GM19351 (cell line): ENCODE results near the gene DCAF12.
"Not testable (repeated sequence)": the region's sequence is repeated elsewhere in the genome, so short reads cannot be mapped to it uniquely, and the experiment has no call there.

ENCODE experiments used
- ATAC-seq: cut with Tn5 transposase; IDR thresholded peaks from one replicate; pipeline ENCODE4 v1.9.1; 2021; ENCODE audit warnings: mild to moderate bottlenecking, moderate library complexity; ENCODE audit not compliant: unreplicated experiment

Gene DCAF12

GRCh38 chr9:34072410-34072809 lies 54.1 kb downstream of the DCAF12 start:
- ATAC-seq, result no peak

DNA sequence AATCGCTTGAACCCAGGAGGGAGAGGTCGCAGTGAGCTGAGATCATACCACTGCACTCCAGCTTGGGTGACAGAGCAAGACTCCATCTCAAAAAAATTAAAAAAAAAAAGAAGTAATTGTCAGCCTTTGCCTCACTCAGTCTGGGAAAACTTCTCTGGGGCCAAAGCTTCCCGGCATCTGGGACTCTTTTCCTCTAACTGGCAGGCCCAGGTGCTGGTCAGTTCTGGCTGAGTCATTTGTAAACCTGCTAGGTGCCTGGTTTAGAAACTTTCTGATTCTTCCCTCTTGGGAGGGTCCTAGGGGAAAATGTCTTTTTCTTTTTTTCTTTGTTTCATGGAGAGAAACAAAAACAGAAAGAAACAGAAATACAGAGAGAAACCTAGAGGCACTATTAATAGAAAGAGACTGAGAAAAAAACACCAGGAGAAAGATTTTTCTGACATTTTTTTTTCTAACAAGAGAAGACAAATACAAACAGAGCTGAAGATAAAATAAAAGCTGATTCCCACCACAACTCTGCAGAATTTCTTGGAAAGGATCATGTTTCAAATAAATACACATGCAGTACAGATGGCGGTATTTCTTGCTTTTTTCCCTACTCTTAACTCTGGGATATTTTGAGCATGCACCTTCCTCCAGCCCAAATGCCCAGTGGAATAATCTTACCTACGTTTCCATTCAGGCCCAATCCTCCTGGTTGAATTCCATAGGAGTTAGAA lies 55.7 kb downstream of the DCAF12 start:
- no peak for ATAC-seq

- ATAC-seq, result no peak
These were observed 56.7 kb downstream of the DCAF12 start for GRCh38 chr9:34069831-34070230.

- no peak for ATAC-seq
These were observed 61.0 kb downstream of the DCAF12 start for GRCh38 chr9:34065541-34065940.

DNA sequence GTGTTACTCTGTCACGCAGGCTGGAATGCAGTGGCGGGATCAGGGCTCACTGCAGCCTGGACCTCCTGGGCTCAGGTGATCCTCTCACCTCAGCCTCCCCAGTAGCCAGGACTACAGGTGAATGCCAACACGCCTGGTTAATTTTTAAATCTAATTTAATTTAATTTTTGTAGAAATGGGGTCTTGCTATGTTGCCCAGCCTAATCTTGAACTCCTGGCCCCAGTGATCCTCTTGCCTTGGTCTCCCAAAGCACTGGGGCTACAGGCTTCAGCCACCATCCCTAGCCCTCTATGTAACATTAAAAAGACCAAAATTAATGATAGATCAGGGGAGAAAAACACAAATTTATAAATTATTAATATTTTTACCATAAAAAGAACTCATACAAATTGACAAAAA lies 66.5 kb downstream of the DCAF12 start:
- no peak for ATAC-seq

DNA sequence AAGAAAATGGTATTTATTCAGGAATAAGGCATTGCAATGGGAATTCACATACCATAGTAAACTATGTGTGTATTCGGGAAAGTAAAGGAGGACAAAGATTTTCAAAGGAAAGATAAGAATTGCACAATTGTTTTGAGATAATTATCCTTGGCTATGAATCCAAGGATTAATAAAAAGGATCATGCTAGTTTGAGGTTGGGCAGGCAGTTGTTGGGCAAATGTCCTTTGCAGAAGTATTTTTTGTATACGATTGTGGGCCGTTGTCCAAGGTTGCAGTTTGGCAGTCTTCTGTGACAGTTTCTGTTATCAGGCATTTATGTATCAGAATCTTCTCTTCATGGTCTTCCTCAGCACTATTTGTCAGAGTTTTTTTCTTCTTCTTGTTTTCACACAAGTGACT lies 67.2 kb downstream of the DCAF12 start:
- no peak for ATAC-seq

- no peak for ATAC-seq
These were observed 76.7 kb downstream of the DCAF12 start for GRCh38 chr9:34049630-34050384.

DNA sequence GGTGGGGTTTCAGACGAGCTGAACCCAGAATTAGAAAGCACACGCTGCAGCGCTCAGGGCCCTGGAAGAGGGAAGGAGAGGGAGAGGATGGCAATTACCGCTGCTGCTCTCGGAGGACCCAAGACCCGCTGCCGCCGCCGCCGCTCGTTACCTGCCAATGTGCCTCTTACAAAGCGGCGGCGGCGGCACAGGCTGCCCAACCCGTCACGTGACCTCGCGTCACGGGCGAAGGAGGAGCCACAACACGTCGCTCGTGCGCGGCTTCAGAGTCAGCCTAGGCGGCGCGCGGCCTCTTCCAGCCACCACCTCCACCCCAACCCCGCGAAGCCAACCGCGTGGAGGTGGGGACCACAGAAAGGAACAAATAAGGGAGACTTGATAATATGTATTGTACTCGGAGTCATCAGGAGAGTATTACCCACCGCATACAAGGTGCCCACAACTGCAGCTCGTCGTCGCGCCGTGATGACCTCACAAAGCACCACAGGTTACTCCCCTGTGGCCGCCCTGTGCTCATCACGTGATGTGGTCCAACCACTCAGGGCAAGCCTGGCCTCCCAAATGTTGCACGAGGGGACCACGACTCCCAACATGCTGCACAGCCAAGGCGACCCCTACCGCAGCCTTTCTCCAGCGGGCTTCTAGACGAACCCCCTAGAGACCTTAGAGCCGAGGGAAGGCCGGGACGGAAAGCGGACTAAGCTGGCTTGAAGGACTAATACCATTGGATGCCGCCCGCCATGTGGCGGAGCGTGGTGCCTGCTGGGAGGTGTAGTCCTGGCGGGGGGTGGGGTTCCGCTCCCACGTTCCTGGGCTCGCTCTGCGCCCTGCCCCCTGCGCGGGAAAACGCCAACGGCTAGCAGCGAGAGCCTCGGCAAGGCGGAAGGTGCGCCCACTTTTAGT lies 77.5 kb downstream of the DCAF12 start, which contains the start of gene UBAP2:
Gene UBAP2 (minus strand): TSS at position 161 of the 903 bp plus-strand sequence. CDS start 31,739 bp downstream, outside the sequence.
- ATAC-seq, result peak; percentile 70

- peak; percentile 32 for ATAC-seq
These were observed 78.4 kb downstream of the DCAF12 start for GRCh38 chr9:34047864-34048726.

DNA sequence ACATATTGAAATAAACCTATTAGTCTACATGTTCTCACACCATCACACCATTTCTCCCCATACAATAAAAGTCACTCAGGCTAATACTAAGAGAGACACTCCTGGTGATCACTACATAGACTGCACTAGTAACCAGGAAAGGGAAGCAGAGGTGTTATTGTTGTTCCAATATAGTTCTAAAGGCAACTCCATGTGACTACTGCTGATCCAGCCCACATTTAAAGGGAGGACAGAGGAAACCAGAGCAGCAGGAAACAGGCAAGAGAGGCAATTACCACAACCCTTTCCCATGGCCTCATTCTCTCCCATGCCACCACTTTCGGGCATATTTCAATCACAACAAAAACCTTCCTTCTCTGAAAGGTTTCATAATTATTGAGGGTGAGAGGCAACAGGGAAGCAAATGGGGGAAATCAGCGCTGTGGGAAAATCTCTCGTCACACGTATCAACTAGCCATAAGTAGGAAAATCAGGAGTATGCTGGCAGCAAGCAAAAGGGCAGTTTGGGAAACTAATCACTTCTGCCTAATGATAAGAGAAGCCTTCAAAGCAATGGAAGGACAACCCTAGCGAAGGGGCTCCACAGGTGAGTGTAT lies 79.6 kb downstream of the DCAF12 start:
- no peak for ATAC-seq

DNA sequence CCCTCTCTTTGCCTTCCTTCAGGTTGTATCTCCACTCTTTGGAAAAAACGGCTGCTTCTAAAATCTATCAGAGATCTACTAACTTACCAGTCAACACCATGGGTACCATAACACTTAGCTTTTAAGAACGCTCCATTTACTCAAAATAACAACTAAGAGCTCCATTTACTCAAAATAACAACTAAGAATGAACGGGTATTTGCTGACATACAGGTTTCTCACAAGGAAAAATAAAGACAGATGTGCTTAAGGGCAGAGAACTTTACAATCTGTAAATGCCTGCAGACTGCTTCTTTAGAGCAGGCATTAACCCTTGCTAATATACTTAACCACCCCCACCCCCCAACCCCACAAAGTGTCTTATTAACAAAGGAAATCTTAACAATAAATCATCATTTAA lies 80.6 kb downstream of the DCAF12 start:
- no peak for ATAC-seq

- ATAC-seq, result not testable (repeated sequence)
These were observed 84.4 kb downstream of the DCAF12 start for GRCh38 chr9:34042074-34042473.

DNA sequence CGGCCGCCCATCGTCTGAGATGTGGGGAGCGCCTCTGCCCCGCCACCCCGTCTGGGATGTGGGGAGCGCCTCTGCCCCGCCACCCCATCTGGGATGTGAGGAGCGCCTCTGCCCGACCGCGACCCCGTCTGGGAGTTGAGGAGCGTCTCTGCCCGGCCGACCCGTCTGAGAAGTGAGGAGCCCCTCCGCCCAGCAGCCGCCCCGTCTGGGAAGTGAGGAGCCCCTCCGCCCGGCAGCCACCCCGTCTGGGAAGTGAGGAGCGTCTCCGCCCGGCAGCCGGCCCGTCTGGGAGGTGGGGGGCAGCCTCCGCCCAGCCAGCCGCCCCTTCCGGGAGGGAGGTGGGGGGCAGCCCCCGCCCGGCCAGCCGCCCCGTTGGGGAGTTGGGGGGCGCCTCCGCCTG lies 87.6 kb downstream of the DCAF12 start:
- ATAC-seq, result not testable (repeated sequence)

DNA sequence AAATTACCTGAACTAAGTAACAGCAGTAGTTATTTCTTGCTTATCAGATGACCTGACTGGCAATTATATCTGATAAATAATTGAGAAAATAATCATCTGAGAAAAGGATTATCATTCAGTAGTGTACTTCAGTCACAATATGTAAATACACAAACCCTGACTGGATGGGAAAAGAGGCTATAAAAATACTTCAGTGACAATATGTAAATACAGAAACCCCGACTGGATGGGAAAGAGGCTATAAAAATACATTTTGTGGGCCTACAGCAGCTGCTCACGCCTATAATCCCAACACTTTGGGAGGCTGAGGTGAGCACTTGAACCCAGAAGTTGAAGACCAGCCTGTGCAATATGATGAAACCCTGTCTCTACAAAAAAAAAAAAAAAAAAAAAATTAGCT lies 88.9 kb downstream of the DCAF12 start:
- ATAC-seq, result no peak

DNA sequence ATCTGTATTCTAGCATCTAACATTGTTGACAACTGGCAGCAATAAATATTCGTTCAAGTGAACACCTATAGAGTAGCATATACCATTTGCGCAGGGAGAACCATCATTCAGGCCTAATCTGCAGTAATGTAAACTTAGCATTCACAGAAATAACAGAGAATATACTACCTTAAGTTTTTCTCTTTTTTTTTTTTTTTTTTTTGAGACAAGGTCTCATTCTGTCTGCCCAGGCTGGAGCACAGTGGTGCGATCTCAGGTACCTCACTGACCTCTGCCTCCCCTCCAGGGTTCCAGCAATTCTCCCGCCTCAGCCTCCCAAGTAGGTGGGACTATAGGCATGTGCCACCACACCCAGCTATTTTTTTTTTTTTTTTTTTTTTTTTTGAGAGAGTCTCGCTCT lies 89.9 kb downstream of the DCAF12 start:
- no peak for ATAC-seq
